ENCODE results near the gene PRKAR1A. TPM values are rescaled to one million over a fixed set of nuclear protein-coding genes. Genes with fewer than 3 reads are reported as not detected.
A peak's percentile ranks its signal among the peaks of the same experiment; 100 is the strongest.

The PRKAR1A gene
- total RNA-seq, 1 experiment from 2014 or later: 158 TPM

GRCh38 chr17:68579194-68579927 lies 67.1 kb downstream of the PRKAR1A start:
- 0 out of 2 replicates have a peak, but pooled peaks cover 2% of the 10 kb centered on the region for H3K4me1 Mint-ChIP-seq
- no peak for ATAC-seq
- ChIA-PET CTCF (interaction anchor here (1.0 kb wide), 1 partner anchor 113 kb away, joined by 4 read pairs; no protein-coding TSS in a partner anchor), POLR2A (no interaction called here)
- H3K36me3 Mint-ChIP-seq: no peaks in the 10 kb centered on the region
- DNase-seq (ENCODE audit: low spot score): no peak
- TF ChIP-seq GABPB1 (CRISPR knock-in tag; IDR thresholded peaks at IDR 0.05) (no peak), USF2 (CRISPR knock-in tag; IDR thresholded peaks at IDR 0.05) (peak; percentile 49; the same call in 1 of the 2 replicates)
- H3K27me3 Mint-ChIP-seq (ENCODE audit: low read depth): no peaks in the 10 kb centered on the region; the same call in 1 of the 2 replicates
- no peak overlapping the region for H3K27ac Mint-ChIP-seq
- H3K4me3 Mint-ChIP-seq: no peak overlapping the region
- peaks cover 8% of the 10 kb centered on the region for H3K9me3 Mint-ChIP-seq

GRCh38 chr17:68580236-68580770 lies 68.1 kb downstream of the PRKAR1A start:
- no peak for TF ChIP-seq ARID4B (CRISPR knock-in tag; IDR thresholded peaks at IDR 0.05; ENCODE audit: borderline replicate concordance)
- TF ChIP-seq TCF7 (CRISPR knock-in tag; IDR thresholded peaks at IDR 0.05; ENCODE audit: low read depth): no peak
- TF ChIP-seq RORB (CRISPR knock-in tag; IDR thresholded peaks at IDR 0.05): no peak
- TF ChIP-seq TEAD4 (CRISPR knock-in tag; IDR thresholded peaks at IDR 0.05): no peak
- TF ChIP-seq GABPB1 (CRISPR knock-in tag; IDR thresholded peaks at IDR 0.05): peak; percentile 68
- 0 out of 2 replicates have a peak, but pooled peaks cover 2% of the 10 kb centered on the region for H3K4me1 Mint-ChIP-seq
- no peak overlapping the region for H3K27ac Mint-ChIP-seq
- no peaks in the 10 kb centered on the region for H3K36me3 Mint-ChIP-seq
- DNase-seq (ENCODE audit: low spot score) (no peak), ATAC-seq (no peak)
- H3K27me3 Mint-ChIP-seq (ENCODE audit: low read depth): no peaks in the 10 kb centered on the region; the same call in 1 of the 2 replicates
- CTCF ChIA-PET: no interaction called here
- H3K9me3 Mint-ChIP-seq: peaks cover 8% of the 10 kb centered on the region
- no peak overlapping the region for H3K4me3 Mint-ChIP-seq
- POLR2A ChIA-PET: no interaction called here

- ChIA-PET CTCF (no interaction called here), POLR2A (no interaction called here)
- Mint-ChIP-seq H3K4me1 (0 out of 2 replicates have a peak, but pooled peaks cover 2% of the 10 kb centered on the region), H3K36me3 (0 out of 2 replicates have a peak, but pooled peaks cover 2% of the 10 kb centered on the region), H3K4me3 (no peak overlapping the region), H3K27me3 (ENCODE audit: low read depth) (no peaks in the 10 kb centered on the region; the same call in 1 of the 2 replicates), H3K27ac (no peak overlapping the region), H3K9me3 (peaks cover 14% of the 10 kb centered on the region)
- no peak for ATAC-seq
- no peak for DNase-seq (ENCODE audit: low spot score)
- TF ChIP-seq ZNF532 (CRISPR knock-in tag; IDR thresholded peaks at IDR 0.05; ENCODE audit: borderline replicate concordance): no peak
- no peak for TF ChIP-seq TP53 (CRISPR knock-in tag; IDR thresholded peaks at IDR 0.05)
- no peak for TF ChIP-seq USF1 (CRISPR knock-in tag; IDR thresholded peaks at IDR 0.05)
- TF ChIP-seq FOXK1 (CRISPR knock-in tag; IDR thresholded peaks at IDR 0.05): no peak
- no peak for TF ChIP-seq E2F5 (CRISPR knock-in tag; IDR thresholded peaks at IDR 0.05)
- TF ChIP-seq MXD4 (CRISPR knock-in tag; IDR thresholded peaks at IDR 0.05; ENCODE audit: borderline replicate concordance): no peak
- TF ChIP-seq MLX (CRISPR knock-in tag; IDR thresholded peaks at IDR 0.05): no peak
- no peak for TF ChIP-seq CREB1 (CRISPR knock-in tag; IDR thresholded peaks at IDR 0.05)
- TF ChIP-seq ATF1 (CRISPR knock-in tag; IDR thresholded peaks at IDR 0.05): no peak
Measured at GRCh38 chr17:68581863-68582645, 69.8 kb downstream of the PRKAR1A start.

Measured in WTC11 (cell line).